GM21529 (cell line): ENCODE measurements around the gene LCT.
"Not testable (repeated sequence)": the region's sequence is repeated elsewhere in the genome, so short reads cannot be mapped to it uniquely, and the experiment has no call there.

ENCODE experiments used
- ATAC-seq: cut with Tn5 transposase; IDR thresholded peaks from one replicate; pipeline ENCODE4 v1.9.1; 2021; ENCODE audit not compliant: unreplicated experiment

LCT gene

DNA sequence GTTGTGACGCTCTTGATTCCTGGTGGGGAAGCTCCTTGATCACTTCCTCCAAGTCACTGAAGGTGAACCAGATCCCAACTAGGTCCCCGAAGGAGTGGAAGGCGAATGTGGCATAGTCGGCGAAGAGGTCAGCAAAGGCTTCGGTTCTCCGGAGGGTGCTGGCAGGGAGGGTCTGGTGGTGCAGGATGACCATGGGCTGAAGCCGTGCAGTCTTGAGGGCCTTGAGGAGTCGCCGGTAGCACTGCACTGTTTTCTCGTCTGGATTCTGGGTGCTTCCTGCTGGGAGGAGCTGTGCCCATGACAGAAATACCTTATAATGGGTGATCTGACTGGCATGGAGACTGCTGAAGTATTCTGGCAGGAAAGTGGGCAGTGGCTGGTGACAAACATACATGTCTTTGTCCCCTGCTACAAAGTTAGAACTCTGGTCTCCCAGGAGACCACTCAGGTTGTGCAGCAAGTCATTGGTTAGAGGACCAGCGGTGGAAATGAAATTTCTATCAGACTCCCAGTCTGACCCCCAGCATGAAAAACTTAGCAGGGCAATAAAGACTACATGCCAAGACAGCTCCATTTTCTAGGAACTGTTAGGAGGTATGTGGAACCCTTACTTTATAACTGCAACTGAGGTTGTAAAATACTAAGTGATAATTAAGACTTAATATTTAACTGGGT lies at the start of gene LCT:
LCT (minus strand) TSS at position 589 of the 675 bp plus-strand sequence; CDS start at position 574, 15 bp downstream.
- no peak for ATAC-seq

- no peak for ATAC-seq
Observed at GRCh38 chr2:135885709-135886108, 48.7 kb upstream of the LCT start.

DNA sequence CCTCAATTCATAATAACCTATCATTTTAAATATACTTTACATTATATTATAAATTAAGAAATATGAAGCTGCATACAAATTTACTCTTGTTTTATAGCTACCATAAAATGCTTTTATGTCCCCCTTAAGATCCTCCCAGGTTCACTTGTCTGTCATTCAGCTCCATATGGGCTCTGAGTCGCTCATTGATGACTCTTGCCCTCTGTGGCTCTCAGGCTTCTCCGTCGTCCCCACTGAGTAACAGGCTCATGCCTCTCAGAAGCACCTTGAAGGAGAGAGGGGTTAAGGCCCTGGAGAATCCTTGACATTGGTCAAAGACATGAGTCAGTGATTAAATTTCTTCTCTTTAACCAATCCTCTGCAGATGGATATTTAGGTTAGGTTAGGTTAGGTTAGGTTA lies 45.4 kb upstream of the LCT start:
- ATAC-seq, result no peak

DNA sequence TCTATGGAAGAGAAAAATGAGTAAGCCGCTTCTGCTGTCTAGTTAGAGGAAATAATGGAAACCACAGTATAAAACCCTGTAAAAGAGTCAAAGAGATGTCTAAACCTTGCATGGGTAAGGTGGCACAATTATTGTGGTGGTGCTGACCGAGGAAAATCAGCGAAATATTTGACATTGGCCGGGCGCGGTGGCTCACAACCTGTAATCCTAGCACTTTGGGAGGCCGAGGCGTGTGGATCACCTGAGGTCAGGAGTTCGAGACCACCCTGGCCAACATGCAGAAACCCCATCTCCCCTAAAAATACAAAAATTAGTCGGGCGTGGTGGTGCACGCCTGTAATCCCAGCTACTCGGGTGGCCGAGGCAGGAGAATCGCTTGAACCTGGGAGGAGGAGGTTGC lies 39.8 kb upstream of the LCT start:
- ATAC-seq, result not testable (repeated sequence)

DNA sequence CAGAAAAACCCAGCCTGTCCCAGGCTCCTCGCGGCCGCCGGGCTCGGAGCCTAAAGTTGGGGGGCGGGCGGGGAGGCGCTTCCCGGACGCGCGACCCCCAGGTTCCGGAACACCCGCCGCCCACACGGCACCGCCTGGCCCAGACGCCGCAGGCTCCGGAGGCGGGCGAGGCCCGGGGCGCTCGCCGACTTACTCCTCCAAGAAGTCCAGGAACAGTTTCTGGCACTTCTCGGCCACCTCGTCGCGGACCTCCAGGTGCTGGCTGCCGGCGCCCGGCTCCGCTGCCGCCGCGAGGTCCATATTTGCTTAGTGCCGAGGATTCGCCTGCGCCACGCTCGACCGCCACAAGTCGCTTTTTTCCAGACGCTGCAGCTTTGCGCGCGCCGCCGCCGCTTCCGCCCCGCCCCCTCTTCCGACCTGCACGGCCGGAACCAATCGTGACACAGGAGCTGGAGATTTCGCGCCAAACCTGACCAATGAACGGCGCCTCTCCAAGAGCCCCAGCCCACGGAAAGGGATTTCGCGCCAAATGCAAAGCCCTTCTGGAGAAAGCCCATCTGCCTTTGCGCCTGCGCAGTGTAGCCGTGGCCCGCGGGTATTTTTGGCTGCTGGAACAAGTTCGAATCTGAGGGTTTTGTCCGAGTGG lies 39.2 kb upstream of the LCT start, which contains the start of gene MCM6:
MCM6 (minus strand) TSS at position 378 of the 646 bp plus-strand sequence; CDS start at position 300, 78 bp downstream.
- ATAC-seq, result peak; percentile 87

DNA sequence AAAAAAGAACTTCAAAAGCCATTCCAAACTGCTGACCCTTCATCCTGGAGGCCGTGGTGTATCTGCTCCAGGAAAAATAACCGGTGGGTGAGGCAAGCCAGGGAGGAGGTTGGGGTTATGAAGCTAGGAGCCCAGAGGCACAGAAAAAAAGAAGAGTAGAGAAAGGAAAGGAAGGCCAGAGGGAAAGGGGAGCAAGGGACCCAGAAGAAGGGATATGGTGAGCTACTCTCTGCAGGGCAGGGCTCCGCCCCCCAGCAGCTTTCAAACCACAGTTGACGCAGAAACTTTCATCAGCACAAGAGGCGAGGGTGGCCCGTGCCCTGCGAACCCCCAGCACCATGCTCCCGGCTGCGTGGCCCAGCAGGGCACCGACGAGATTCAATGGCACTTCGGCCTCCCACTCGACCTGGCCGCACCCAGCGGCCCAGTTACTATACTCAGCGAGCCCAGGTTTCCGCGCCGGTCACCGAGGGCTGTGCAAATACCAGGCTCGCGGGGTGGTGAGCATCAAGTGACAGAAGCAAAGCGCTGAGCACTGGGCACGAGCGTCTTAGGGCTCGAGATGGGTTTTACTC lies 38.6 kb upstream of the LCT start:
- ATAC-seq, result peak; percentile 70

GRCh38 chr2:135874777-135875365 lies 37.9 kb upstream of the LCT start:
- ATAC-seq, result no peak

GRCh38 chr2:135870571-135870970 lies 33.6 kb upstream of the LCT start:
- ATAC-seq, result peak; percentile 55

DNA sequence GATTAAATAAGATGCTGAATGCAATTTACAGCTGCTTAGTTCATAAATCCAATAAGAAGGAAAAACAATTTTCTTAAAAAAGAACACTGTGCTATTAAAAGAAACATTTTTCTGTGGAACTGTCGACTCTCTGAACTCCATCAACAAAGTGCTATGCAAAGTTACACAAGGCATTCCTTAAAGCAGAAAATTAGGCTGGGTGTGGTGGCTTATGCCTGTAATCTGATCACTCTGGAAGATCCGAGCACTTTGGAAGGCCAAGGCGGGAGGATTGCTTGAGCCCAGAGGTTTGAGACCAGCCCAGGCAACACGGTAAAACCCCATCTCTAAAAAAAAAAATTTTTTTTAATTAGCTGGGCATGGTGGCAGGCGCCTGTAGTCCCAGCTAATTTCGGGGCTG lies 26.2 kb upstream of the LCT start:
- no peak for ATAC-seq

DNA sequence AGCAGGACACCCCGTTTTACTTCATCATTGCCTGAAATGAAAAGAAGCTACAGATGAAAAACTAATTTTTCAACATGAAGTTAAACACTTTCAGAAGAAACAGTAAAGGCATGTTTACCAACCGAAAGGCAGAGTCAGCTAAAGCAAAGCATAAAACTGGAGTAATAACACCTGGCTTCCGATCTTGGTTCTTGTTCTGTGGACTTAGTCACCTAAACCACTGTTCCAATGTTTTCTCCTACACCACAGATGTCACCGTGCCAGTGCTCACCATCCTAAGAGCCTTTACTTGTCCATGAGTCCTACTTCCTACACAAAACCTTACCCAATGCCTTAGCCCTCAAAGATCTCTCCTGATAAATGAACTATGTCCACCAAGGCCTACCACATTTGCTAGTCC lies 25.7 kb upstream of the LCT start:
- no peak for ATAC-seq

GRCh38 chr2:135853401-135853800 lies 16.4 kb upstream of the LCT start:
- no peak for ATAC-seq

GRCh38 chr2:135851858-135852257 lies 14.9 kb upstream of the LCT start:
- no peak for ATAC-seq

- no peak for ATAC-seq
Observed at GRCh38 chr2:135850892-135851668, 14.1 kb upstream of the LCT start.

- no peak for ATAC-seq
Observed at GRCh38 chr2:135849087-135849486, 12.1 kb upstream of the LCT start.

- ATAC-seq, result no peak
Observed at GRCh38 chr2:135845997-135846396, 9.0 kb upstream of the LCT start.

GRCh38 chr2:135845257-135845656 lies 8.3 kb upstream of the LCT start:
- ATAC-seq, result no peak

DNA sequence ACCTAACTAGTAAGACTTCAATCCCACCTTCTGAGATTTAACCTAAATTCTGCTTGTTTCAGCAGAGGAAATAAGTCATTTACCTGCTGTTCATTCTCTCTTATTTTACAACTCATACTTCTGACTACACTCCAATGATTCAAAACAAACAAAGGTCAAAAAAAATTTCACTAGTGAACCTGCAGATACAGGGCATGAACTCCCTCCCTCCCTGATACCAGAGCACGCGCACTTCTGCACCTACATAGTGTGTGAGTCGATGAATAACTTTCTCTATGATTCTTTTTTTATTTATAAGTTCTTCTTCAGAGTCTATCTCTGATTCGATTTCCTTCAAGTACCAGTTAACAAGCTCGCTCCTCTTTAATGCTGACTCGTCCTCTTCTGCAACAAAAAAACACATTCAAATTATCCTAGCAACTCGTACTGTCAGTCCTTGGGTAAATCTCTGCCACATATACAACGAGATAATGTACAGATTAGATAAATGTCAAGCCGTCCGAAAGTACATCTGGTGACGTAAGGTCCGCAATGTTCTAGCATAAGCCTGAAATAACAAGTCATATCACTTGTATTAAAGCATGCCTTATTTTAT lies 7.4 kb upstream of the LCT start:
- ATAC-seq, result no peak

DNA sequence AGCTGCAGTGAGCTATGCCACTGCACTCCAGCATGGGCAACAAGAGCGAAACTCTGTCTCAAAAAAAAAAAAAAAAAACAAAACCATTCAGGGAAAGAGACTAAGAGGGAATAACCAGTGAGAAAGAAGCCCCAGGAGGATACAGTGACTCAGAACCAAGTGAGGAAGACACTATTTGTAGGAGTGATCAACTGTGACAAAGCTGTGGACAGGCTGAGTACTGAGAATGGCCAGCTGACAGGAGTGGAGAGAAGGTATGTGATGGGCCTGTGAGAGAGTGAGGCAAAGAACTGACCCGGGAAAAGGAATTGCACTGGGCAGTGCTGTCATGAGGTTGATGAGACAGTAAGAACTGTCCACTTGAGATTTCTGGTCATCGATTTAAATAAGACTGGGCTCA lies 6.7 kb upstream of the LCT start:
- ATAC-seq, result no peak

GRCh38 chr2:135840601-135841000 lies 3.6 kb upstream of the LCT start:
- no peak for ATAC-seq

- ATAC-seq, result no peak
Observed at GRCh38 chr2:135839713-135840112, 2.7 kb upstream of the LCT start.

DNA sequence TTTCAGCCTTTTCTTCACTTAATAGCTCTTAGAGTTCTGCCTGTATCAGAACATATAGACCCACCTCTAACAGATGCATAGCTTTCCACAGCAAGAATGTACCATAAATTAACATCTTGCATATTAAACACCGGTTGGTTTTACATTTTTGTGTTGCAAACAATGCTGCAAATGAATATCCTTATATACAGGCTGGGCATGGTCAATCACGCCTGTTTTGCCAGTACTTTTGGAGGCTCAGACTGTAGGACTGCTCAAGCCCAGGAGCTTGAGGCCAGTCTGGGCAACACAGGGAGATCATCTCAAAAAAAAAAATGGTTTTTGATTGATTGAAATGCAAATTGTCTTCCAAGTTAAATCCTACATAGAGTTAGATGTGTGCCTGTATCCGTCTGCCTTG lies 1.5 kb upstream of the LCT start:
- no peak for ATAC-seq
